Neural progenitor cell (in vitro differentiated cells): ENCODE results near the gene HDAC4. TPM values are rescaled to one million over a fixed set of nuclear protein-coding genes. Genes with fewer than 3 reads are reported as not detected.

Experiments used
- DNase-seq: peaks from one replicate; pipeline ENCODE4 v3.0.0-alpha.2; 2016; ENCODE audit warnings: low spot score
- H2AFZ ChIP-seq: fragments of 200-600 bp; sonication (generic); replicated peaks from 2 replicates; pipeline ENCODE4 v1.6.1; 2016; ENCODE audit warnings: antibody characterized with exemption
- H3F3A ChIP-seq: fragments of 200-600 bp; sonication (generic); 2 replicates; pipeline ENCODE4 v1.6.1; 2016; ENCODE audit warnings: antibody characterized with exemption, low read depth
- H3K27ac ChIP-seq: fragments of 200-600 bp; sonication (generic); 2 replicates; pipeline ENCODE4 v1.5.1; 2016; ENCODE audit warnings: mild to moderate bottlenecking
- H3K27me3 ChIP-seq: fragments of 200-600 bp; sonication (generic); 2 replicates; pipeline ENCODE4 v1.6.1; 2016; ENCODE audit warnings: mild to moderate bottlenecking, moderate library complexity
- H3K36me3 ChIP-seq: fragments of 200-600 bp; sonication (generic); 2 replicates; pipeline ENCODE4 v1.5.1; 2016
- H3K4me1 ChIP-seq: fragments of 200-600 bp; sonication (generic); 2 replicates; pipeline ENCODE4 v1.6.1; 2016; ENCODE audit warnings: mixed run types
- H3K4me2 ChIP-seq: fragments of 200-600 bp; sonication (generic); 2 replicates; pipeline ENCODE4 v1.6.1; 2016
- H3K4me3 ChIP-seq: fragments of 200-600 bp; sonication (generic); 2 replicates; pipeline ENCODE4 v1.5.1; 2016
- H3K79me2 ChIP-seq: fragments of 200-600 bp; sonication (generic); 2 replicates; pipeline ENCODE4 v1.6.1; 2016; ENCODE audit warnings: low read depth
- H3K9ac ChIP-seq: fragments of 200-600 bp; sonication (generic); 2 replicates; pipeline ENCODE4 v1.6.1; 2016
- H3K9me3 ChIP-seq: fragments of 200-600 bp; sonication (generic); 2 replicates; pipeline ENCODE4 v1.5.1; 2016; ENCODE audit warnings: low read depth
- H4K20me1 ChIP-seq: fragments of 200-600 bp; sonication (generic); 2 replicates; pipeline ENCODE4 v1.6.1; 2016; ENCODE audit warnings: low read depth
- H3K27ac Mint-ChIP-seq: 3 replicates; pipeline ENCODE4 v1.8.0; 2021; ENCODE audit warnings: mixed read lengths
- H3K27me3 Mint-ChIP-seq: 2 replicates; pipeline ENCODE4 v1.8.0; 2022; ENCODE audit warnings: low read depth, mild to moderate bottlenecking, inconsistent platforms, moderate library complexity, mixed read lengths; ENCODE audit not compliant: insufficient read depth
- H3K36me3 Mint-ChIP-seq: 3 replicates; pipeline ENCODE4 v1.8.0; 2021; ENCODE audit warnings: mixed read lengths
- H3K4me1 Mint-ChIP-seq: 3 replicates; pipeline ENCODE4 v1.8.0; 2021; ENCODE audit warnings: mixed read lengths
- H3K4me3 Mint-ChIP-seq: 3 replicates; pipeline ENCODE4 v1.8.0; 2021; ENCODE audit warnings: mild to moderate bottlenecking, moderate library complexity, mixed read lengths
- H3K9me3 Mint-ChIP-seq: 3 replicates; pipeline ENCODE4 v1.8.0; 2020; ENCODE audit warnings: mixed read lengths
- CTCF ChIP-seq: fragments of 200-600 bp; sonication (generic); IDR thresholded peaks from 2 replicates; pipeline ENCODE4 v1.5.1; 2017; ENCODE audit warnings: antibody characterized with exemption, mild to moderate bottlenecking
- EZH2 ChIP-seq: fragments of 200-600 bp; sonication (generic); IDR thresholded peaks from 2 replicates; pipeline ENCODE4 v1.6.1; 2017; ENCODE audit warnings: antibody characterized with exemption, mild to moderate bottlenecking, moderate library complexity
- EZH2phosphoT487 ChIP-seq: fragments of 200-600 bp; sonication (generic); IDR thresholded peaks from 2 replicates; pipeline ENCODE4 v1.6.1; 2017; ENCODE audit warnings: antibody characterized with exemption
- total RNA-seq: library from RNA; depleted of rRNA; stranded (reverse); fragments of >200 nt; gene quantifications from 2 replicates; pipeline ENCODE4 v1.2.3, GENCODE V29; 2015; ENCODE audit warnings: low replicate concordance

HDAC4 gene
- total RNA-seq, 1 donor from 2014 or later, result 36.0 TPM

GRCh38 chr2:239299218-239299939 lies 101.4 kb downstream of the HDAC4 start:
- Mint-ChIP-seq H3K27ac (no peak overlapping the region), H3K9me3 (no peaks in the 10 kb centered on the region), H3K4me1 (peaks cover 67% of the 10 kb centered on the region), H3K27me3 (no peaks in the 10 kb centered on the region), H3K4me3 (no peak overlapping the region), H3K36me3 (peaks cover 1% of the 10 kb centered on the region)
- Histone ChIP-seq H3K4me2 (no peak overlapping the region), H3K9me3 (no peaks in the 10 kb centered on the region), H3K4me3 (no peak overlapping the region), H3K79me2 (peaks cover 65% of the 10 kb centered on the region), H3K9ac (no peak overlapping the region), H2AFZ (no peak overlapping the region), H3F3A (peaks cover 21% of the 10 kb centered on the region), H3K27ac (no peak overlapping the region), H4K20me1 (peaks cover 92% of the 10 kb centered on the region), H3K36me3 (no peaks in the 10 kb centered on the region), H3K27me3 (no peaks in the 10 kb centered on the region), H3K4me1 (peaks cover 43% of the 10 kb centered on the region)
- TF ChIP-seq EZH2phosphoT487 (no peak), EZH2 (no peak)
- DNase-seq, result no peak

- DNase-seq, result no peak
- no peak for TF ChIP-seq CTCF
- TF ChIP-seq EZH2, result no peak
- TF ChIP-seq EZH2phosphoT487, result no peak
- no peaks in the 10 kb centered on the region for H3K9me3 ChIP-seq
- H3F3A ChIP-seq, result peaks cover 16% of the 10 kb centered on the region
- no peak overlapping the region for H2AFZ ChIP-seq
- peaks cover 67% of the 10 kb centered on the region for H3K4me1 Mint-ChIP-seq
- H3K27me3 Mint-ChIP-seq, result no peaks in the 10 kb centered on the region
- no peaks in the 10 kb centered on the region for H3K36me3 ChIP-seq
- peaks cover 91% of the 10 kb centered on the region for H4K20me1 ChIP-seq
- H3K9ac ChIP-seq, result no peak overlapping the region
- peaks cover 46% of the 10 kb centered on the region for H3K4me1 ChIP-seq
- no peak overlapping the region for H3K27ac ChIP-seq
- peaks cover 1% of the 10 kb centered on the region for H3K36me3 Mint-ChIP-seq
- H3K4me2 ChIP-seq, result no peak overlapping the region
- H3K79me2 ChIP-seq, result peaks cover 67% of the 10 kb centered on the region
- no peak overlapping the region for H3K4me3 Mint-ChIP-seq
- H3K27me3 ChIP-seq, result no peaks in the 10 kb centered on the region
- no peaks in the 10 kb centered on the region for H3K9me3 Mint-ChIP-seq
- no peak overlapping the region for H3K4me3 ChIP-seq
- peak overlapping the region; percentile 7 for H3K27ac Mint-ChIP-seq
These were observed 102.6 kb downstream of the HDAC4 start for GRCh38 chr2:239298116-239298804.

GRCh38 chr2:239297142-239298004 lies 103.4 kb downstream of the HDAC4 start:
- no peak overlapping the region for H3K4me3 ChIP-seq
- no peak overlapping the region for H3K27ac ChIP-seq
- H3K36me3 Mint-ChIP-seq, result peaks cover 1% of the 10 kb centered on the region
- peaks cover 55% of the 10 kb centered on the region for H3K4me1 ChIP-seq
- no peak overlapping the region for H3K4me3 Mint-ChIP-seq
- H2AFZ ChIP-seq, result no peak overlapping the region
- no peak overlapping the region for H3K27ac Mint-ChIP-seq
- H4K20me1 ChIP-seq, result peaks cover 91% of the 10 kb centered on the region
- H3K9me3 ChIP-seq, result no peaks in the 10 kb centered on the region
- no peak overlapping the region for H3K4me2 ChIP-seq
- no peaks in the 10 kb centered on the region for H3K27me3 ChIP-seq
- H3K4me1 Mint-ChIP-seq, result peaks cover 70% of the 10 kb centered on the region
- H3K9me3 Mint-ChIP-seq, result no peaks in the 10 kb centered on the region
- TF ChIP-seq CTCF (no peak), EZH2 (no peak), EZH2phosphoT487 (no peak)
- peaks cover 68% of the 10 kb centered on the region for H3K79me2 ChIP-seq
- no peaks in the 10 kb centered on the region for H3K36me3 ChIP-seq
- no peak overlapping the region for H3K9ac ChIP-seq
- no peaks in the 10 kb centered on the region for H3K27me3 Mint-ChIP-seq
- peaks cover 18% of the 10 kb centered on the region for H3F3A ChIP-seq
- DNase-seq, result no peak
